K562 (cell line): Measurements from ENCODE around the gene TRPV5. TPM values are rescaled to one million over a fixed set of nuclear protein-coding genes. Genes with fewer than 3 reads are reported as not detected.

Source experiments
- ATAC-seq: fragments of 200-7000 bp; cut with Tn5 transposase; 3 replicates; pipeline ENCODE4 v1.9.1; 2020; ENCODE audit warnings: moderate library complexity
- BruUV-seq: library from RNA; stranded (reverse); fragments of 400-500 nt; replicated peaks from 2 replicates; lab custom pipeline; 2021; lab: Mats Ljungman, UMichigan
- CTCF ChIA-PET: fragments of 300-600 bp; formaldehyde crosslinking; extraction: SDS; loops from one replicate; lab custom pipeline; 2021; ENCODE audit warnings: low intra/inter-chr PET ratio; lab: Yijun Ruan, JAX
- POLR2A ChIA-PET: fragments of 300-600, 350-650 bp; sonication (Branson Sonifier 250); formaldehyde crosslinking; extraction: SDS; loops from one replicate; lab custom pipeline; 2021; ENCODE audit warnings: antibody characterized with exemption, inconsistent platforms; lab: Yijun Ruan, JAX
- DNase-seq, 4 experiments: peaks; one replicate each; pipeline versions ENCODE4 v3.0.0 to v3.0.0-alpha.2; 2011 to 2018; ENCODE audit warnings: low spot score in 3 of 4, mixed read lengths in 3 of 4; ENCODE audit errors: extremely low read depth in 1 of 4
- FAIRE-seq: peaks from 2 replicates; lab custom pipeline; 2011; peaks lifted over from hg19 to GRCh38; lab: Jason Lieb, UNC
- H2AFZ ChIP-seq: 2 replicates; pipeline ENCODE4 v1.6.0; 2011; ENCODE audit warnings: low read depth, low read length, control low read depth, inconsistent platforms
- H3K27ac ChIP-seq: fragments of 200-600 bp; 3 replicates; pipeline ENCODE4 v1.8.0; 2011; ENCODE audit warnings: low read depth, mild to moderate bottlenecking, control low read depth, inconsistent platforms, low read length, moderate library complexity, mixed read lengths; ENCODE audit errors: extremely low read depth
- H3K27me3 ChIP-seq, 2 experiments: fragments of 300-600 bp in 1 of 2; 2 replicates in 1 of 2; 3 replicates in 1 of 2; pipeline versions ENCODE4 v1.6.0 to v1.8.0; 2011; ENCODE audit warnings: inconsistent platforms in 2 of 2, low read length in 2 of 2, mild to moderate bottlenecking in 1 of 2, mixed read lengths in 1 of 2, moderate library complexity in 1 of 2; ENCODE audit not compliant: control insufficient read depth in 2 of 2, insufficient read depth in 2 of 2
- H3K36me3 ChIP-seq: fragments of 300-600 bp; 3 replicates; pipeline ENCODE4 v1.8.0; 2011; ENCODE audit warnings: mild to moderate bottlenecking, low read length, inconsistent platforms; ENCODE audit not compliant: control insufficient read depth, insufficient read depth
- H3K4me1 ChIP-seq, 2 experiments: fragments of 200-600 bp in 1 of 2; replicated peaks in 1 of 2; 2 replicates in 1 of 2; 3 replicates in 1 of 2; pipeline versions ENCODE4 v1.5.1 to v1.8.0; 2011; ENCODE audit warnings: inconsistent platforms in 2 of 2, low read length in 2 of 2, mild to moderate bottlenecking in 1 of 2, mixed read lengths in 1 of 2, moderate library complexity in 1 of 2; ENCODE audit not compliant: control insufficient read depth in 2 of 2, insufficient read depth in 2 of 2
- H3K4me2 ChIP-seq: 2 replicates; pipeline ENCODE4 v1.6.1; 2011; ENCODE audit warnings: low read length, control low read depth, inconsistent platforms, mixed read lengths; ENCODE audit not compliant: insufficient read depth
- H3K4me3 ChIP-seq: fragments of 200-600 bp; sonication (generic), shearing (Covaris generic); 2 replicates; pipeline ENCODE4 v1.5.1; 2016; ENCODE audit warnings: control low read depth, inconsistent platforms
- H3K79me2 ChIP-seq: fragments of 200-600 bp; 3 replicates; pipeline ENCODE4 v1.8.0; 2011; ENCODE audit warnings: low read length, inconsistent platforms; ENCODE audit not compliant: control insufficient read depth, insufficient read depth
- H3K9ac ChIP-seq, 2 experiments: 2 replicates each; pipeline versions ENCODE4 v1.6.0 to v1.6.1; 2011; ENCODE audit warnings: low read depth in 2 of 2, low read length in 2 of 2, control low read depth in 1 of 2, inconsistent platforms in 1 of 2, mild to moderate bottlenecking in 1 of 2, mixed read lengths in 1 of 2; ENCODE audit not compliant: insufficient read depth in 1 of 2
- H3K9me1 ChIP-seq: one replicate; pipeline ENCODE4 v1.6.0; 2011; ENCODE audit warnings: inconsistent platforms, mild to moderate bottlenecking, low read length, moderate library complexity; ENCODE audit not compliant: control insufficient read depth, insufficient read depth
- H3K9me3 ChIP-seq: replicated peaks from 2 replicates; pipeline ENCODE4 v1.5.1; 2011; ENCODE audit warnings: low read depth, low read length, inconsistent platforms; ENCODE audit not compliant: control insufficient read depth, insufficient read depth
- H4K20me1 ChIP-seq: replicated peaks from 2 replicates; pipeline ENCODE4 v1.6.1; 2011; ENCODE audit warnings: low read length, inconsistent platforms, mixed read lengths; ENCODE audit not compliant: control insufficient read depth, insufficient read depth
- C11orf30 ChIP-seq: fragments of 450-650 bp; IDR thresholded peaks from 2 replicates; pipeline ENCODE4 v1.6.1; 2016; ENCODE audit warnings: low read depth, mild to moderate bottlenecking
- HDAC8 ChIP-seq: fragments of 450-650 bp; IDR thresholded peaks from 2 replicates; pipeline ENCODE4 v1.6.1; 2016; ENCODE audit warnings: mild to moderate bottlenecking, missing genetic modification characterization, moderate library complexity, missing compliant biosample characterization
- MAFF ChIP-seq: IDR thresholded peaks from 2 replicates; pipeline ENCODE4 v1.6.1; 2012; ENCODE audit warnings: low read length, improper control_type of control experiment
- MAFG ChIP-seq: fragments of 450-650 bp; conservative IDR thresholded peaks from 2 replicates; pipeline ENCODE4 v1.6.1; 2016; ENCODE audit warnings: missing genetic modification characterization, missing compliant biosample characterization
- MAFK ChIP-seq: IDR thresholded peaks from 2 replicates; pipeline ENCODE4 v1.6.1; 2011; ENCODE audit warnings: low read length, improper control_type of control experiment
- ZNF316 ChIP-seq: fragments of 450-650 bp; IDR thresholded peaks from 2 replicates; pipeline ENCODE4 v1.6.1; 2016
- WGBS: fragments of 100-300 bp; shearing (Covaris generic); methylation state at CpG from one replicate; pipeline ENCODE4 v1.1.6; 2016; ENCODE audit warnings: low coverage, mixed read lengths; ENCODE audit not compliant: insufficient coverage; ENCODE audit errors: missing lambda C conversion rate; 5-methylcytosine and 5-hydroxymethylcytosine counted together
- in situ Hi-C: fragments of 300-500 bp; cut with MboI; formaldehyde crosslinking; loops from 4 replicates; pipeline ENCODE4 v1.15.0; 2018; ENCODE audit warnings: inconsistent platforms, mixed read lengths
- intact Hi-C: fragments of 100-400 bp; cut with micrococcal nuclease; formaldehyde crosslinking; loops from 2 replicates; pipeline ENCODE4 v1.14.2; 2022
- polyA plus RNA-seq, 8 experiments: library from polyadenylated mRNA; depleted of rRNA in 4 of 8; stranded (reverse) in 5 of 8; unstranded in 3 of 8; fragments of >200 nt; fragmentation: Nextera tagmentation in 2 of 8; fragmentation: Illumina TruSeq in 1 of 8; extraction: Ambion mirVana in 2 of 8; extraction: Trizol in 1 of 8; gene quantifications; 2 replicates each; pipeline versions ENCODE4 v1.2.1 to v1.2.3, GENCODE V29; 2011 to 2014; ENCODE audit warnings: inconsistent platforms in 1 of 8, missing spikeins in 1 of 8
- total RNA-seq, 7 experiments: library from RNA; depleted of rRNA in 6 of 7; stranded (reverse); fragments of >200 nt in 6 of 7; fragmentation: Illumina TruSeq in 2 of 7; extraction: Trizol in 2 of 7; gene quantifications; 2 replicates each; pipeline versions ENCODE4 v1.2.1 to v1.2.3, GENCODE V29; 2011 to 2021; ENCODE audit warnings: low replicate concordance in 1 of 7
- TF ChIP-seq, protein P1 (sequence below), 2 experiments: fragments of 450-650 bp; IDR thresholded peaks; 2 replicates each; pipeline ENCODE4 v1.6.1; 2016
- TF ChIP-seq, protein P2 (sequence below): sonication (generic); formaldehyde crosslinking; IDR thresholded peaks from 2 replicates; pipeline ENCODE4 v1.8.0; 2022; ENCODE audit warnings: mild to moderate bottlenecking, missing genetic modification reagents
- TF ChIP-seq, protein P3 (sequence below): fragments of 200-800 bp; sonication (Bioruptor generic); IDR thresholded peaks from 2 replicates; pipeline ENCODE4 v1.6.1; 2017; ENCODE audit warnings: missing genetic modification characterization, missing compliant biosample characterization
- TF ChIP-seq, protein P4 (sequence below): sonication (generic); formaldehyde crosslinking; IDR thresholded peaks from 2 replicates; pipeline ENCODE4 v1.4.0; 2020; ENCODE audit warnings: mild to moderate bottlenecking, missing genetic modification reagents

The TRPV5 gene
- total and polyA plus RNA-seq, 9 of the 15 experiments (the other 6 are each of a cell fraction or from before 2014, with no cell fraction given), result not detected

DNA sequence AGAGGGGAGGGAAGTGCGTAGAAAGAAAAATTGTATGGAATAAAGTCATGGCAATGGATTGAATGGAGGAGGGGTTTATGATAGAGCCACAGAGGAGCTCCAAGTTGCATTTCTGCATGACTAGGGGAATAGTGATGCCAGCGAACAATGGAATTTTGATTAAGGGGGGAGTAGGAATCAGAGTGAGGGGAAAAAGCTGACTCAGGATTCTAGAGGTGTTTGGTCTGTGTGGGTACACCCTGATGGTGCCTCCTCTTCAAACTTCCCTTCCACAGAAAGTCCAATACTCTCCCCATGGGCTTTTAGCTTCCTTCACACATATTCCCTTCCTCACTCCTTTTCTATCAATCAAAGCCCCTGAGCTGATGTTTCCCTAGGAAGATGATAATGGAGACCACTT lies 30.4 kb upstream of the TRPV5 start:
- WGBS, result 57% methylated on average over 2 of the region's 2 CpGs
- DNase-seq, result peak in 1 of 4 experiments; percentile 5
- FAIRE-seq, result no peak
- H3K36me3 ChIP-seq, result peaks cover 16% of the 10 kb centered on the region
- intact Hi-C loops (loop anchor here (2.0 kb wide), 1 partner anchor 39 kb away; no protein-coding TSS in a partner anchor), in situ Hi-C loops (no loop called here)
- no TSS peak for BruUV-seq
- TF ChIP-seq ZNF316 (peak; percentile 98), C11orf30 (peak; percentile 94), HDAC8 (tag) (no peak), MAFF (peak; percentile 88), MAFG (tag) (peak; percentile 88), MAFK (peak; percentile 88)
- TF ChIP-seq, protein P1, sequence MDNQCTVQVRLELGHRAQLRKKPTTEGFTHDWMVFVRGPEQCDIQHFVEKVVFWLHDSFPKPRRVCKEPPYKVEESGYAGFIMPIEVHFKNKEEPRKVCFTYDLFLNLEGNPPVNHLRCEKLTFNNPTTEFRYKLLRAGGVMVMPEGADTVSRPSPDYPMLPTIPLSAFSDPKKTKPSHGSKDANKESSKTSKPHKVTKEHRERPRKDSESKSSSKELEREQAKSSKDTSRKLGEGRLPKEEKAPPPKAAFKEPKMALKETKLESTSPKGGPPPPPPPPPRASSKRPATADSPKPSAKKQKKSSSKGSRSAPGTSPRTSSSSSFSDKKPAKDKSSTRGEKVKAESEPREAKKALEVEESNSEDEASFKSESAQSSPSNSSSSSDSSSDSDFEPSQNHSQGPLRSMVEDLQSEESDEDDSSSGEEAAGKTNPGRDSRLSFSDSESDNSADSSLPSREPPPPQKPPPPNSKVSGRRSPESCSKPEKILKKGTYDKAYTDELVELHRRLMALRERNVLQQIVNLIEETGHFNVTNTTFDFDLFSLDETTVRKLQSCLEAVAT (IDR thresholded peaks at IDR 0.05), result no peak
- TF ChIP-seq, protein P2, sequence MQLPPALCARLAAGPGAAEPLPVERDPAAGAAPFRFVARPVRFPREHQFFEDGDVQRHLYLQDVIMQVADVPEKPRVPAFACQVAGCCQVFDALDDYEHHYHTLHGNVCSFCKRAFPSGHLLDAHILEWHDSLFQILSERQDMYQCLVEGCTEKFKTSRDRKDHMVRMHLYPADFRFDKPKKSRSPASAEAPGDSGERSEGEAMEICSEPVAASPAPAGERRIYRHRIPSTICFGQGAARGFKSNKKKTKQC, result peak; percentile 41; the same call in 1 of the 2 replicates
- TF ChIP-seq, protein P3, sequence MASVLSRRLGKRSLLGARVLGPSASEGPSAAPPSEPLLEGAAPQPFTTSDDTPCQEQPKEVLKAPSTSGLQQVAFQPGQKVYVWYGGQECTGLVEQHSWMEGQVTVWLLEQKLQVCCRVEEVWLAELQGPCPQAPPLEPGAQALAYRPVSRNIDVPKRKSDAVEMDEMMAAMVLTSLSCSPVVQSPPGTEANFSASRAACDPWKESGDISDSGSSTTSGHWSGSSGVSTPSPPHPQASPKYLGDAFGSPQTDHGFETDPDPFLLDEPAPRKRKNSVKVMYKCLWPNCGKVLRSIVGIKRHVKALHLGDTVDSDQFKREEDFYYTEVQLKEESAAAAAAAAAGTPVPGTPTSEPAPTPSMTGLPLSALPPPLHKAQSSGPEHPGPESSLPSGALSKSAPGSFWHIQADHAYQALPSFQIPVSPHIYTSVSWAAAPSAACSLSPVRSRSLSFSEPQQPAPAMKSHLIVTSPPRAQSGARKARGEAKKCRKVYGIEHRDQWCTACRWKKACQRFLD (CRISPR knock-in tag), result 0 out of 2 replicates have a peak, but pooled peaks have one; percentile 30
- TF ChIP-seq, protein P4, sequence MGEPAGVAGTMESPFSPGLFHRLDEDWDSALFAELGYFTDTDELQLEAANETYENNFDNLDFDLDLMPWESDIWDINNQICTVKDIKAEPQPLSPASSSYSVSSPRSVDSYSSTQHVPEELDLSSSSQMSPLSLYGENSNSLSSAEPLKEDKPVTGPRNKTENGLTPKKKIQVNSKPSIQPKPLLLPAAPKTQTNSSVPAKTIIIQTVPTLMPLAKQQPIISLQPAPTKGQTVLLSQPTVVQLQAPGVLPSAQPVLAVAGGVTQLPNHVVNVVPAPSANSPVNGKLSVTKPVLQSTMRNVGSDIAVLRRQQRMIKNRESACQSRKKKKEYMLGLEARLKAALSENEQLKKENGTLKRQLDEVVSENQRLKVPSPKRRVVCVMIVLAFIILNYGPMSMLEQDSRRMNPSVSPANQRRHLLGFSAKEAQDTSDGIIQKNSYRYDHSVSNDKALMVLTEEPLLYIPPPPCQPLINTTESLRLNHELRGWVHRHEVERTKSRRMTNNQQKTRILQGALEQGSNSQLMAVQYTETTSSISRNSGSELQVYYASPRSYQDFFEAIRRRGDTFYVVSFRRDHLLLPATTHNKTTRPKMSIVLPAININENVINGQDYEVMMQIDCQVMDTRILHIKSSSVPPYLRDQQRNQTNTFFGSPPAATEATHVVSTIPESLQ (CRISPR knock-in tag), result no peak
- no peaks in the 10 kb centered on the region for H3K9me3 ChIP-seq
- H3K4me1 ChIP-seq, result peaks cover 32 to 58% of the 10 kb centered on the region in 2 experiments
- CTCF ChIA-PET, result no interaction called here
- H3K27me3 ChIP-seq, result no peaks in the 10 kb centered on the region
- H3K9me1 ChIP-seq, result no peaks in the 10 kb centered on the region
- peaks cover 25% of the 10 kb centered on the region for H3K79me2 ChIP-seq
- H3K9ac ChIP-seq, result no peak overlapping the region
- peaks cover 9% of the 10 kb centered on the region for H4K20me1 ChIP-seq
- no peak overlapping the region for H3K4me3 ChIP-seq
- H3K4me2 ChIP-seq, result peak overlapping the region; percentile 34; the same call in 1 of the 2 replicates
- POLR2A ChIA-PET, result interaction anchor here (0.6 to 1.8 kb wide), 4 partner anchors 8 to 241 kb away, joined by 3 read pairs; no protein-coding TSS in a partner anchor
- H2AFZ ChIP-seq, result peak overlapping the region; percentile 5; the same call in 1 of the 2 replicates
- H3K27ac ChIP-seq, result no peak overlapping the region
- no peak for ATAC-seq
